ENCODE measurements around the gene PTRH2. TPM values are rescaled to one million over a fixed set of nuclear protein-coding genes. Genes with fewer than 3 reads are reported as not detected.

Gene PTRH2
- total and polyA plus RNA-seq, 2 of the 8 experiments (the other 6 are each of a cell fraction or from before 2014, with no cell fraction given), result 39.4 to 43.2 TPM

DNA sequence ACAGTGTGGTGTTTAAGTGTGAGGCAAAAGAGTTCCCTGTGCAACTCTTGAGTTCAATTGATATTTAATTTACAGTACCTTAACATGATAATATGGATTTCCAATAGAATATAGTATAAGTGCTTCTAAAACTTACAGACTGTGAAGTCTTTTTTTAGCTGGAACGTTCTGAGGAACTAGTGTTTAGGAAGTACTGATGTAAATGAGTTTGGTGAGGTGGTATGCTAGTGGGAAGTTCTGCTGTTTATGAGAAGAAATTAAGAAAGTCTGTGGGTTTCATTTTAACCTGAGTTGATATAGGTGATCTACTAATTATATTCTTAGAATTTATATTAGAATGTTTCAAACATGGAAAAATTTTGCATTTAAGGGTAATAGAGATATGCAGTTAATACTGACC lies 32.0 kb downstream of the PTRH2 start:
- Histone ChIP-seq H3K23ac (ENCODE audit: insufficient read length) (no peak overlapping the region), H3K14ac (ENCODE audit: insufficient read length) (no peak overlapping the region), H3K4ac (replicated peaks; ENCODE audit: insufficient read length, low read depth, low read length) (no peak overlapping the region), H3K4me1 (replicated peaks in 1 of 4; ENCODE audit: control insufficient read depth in 3 of 4, insufficient read depth in 4 of 4, low read length in 3 of 4) (no peaks in the 10 kb centered on the region), H3K9ac (replicated peaks in 1 of 4; ENCODE audit: extremely low read depth in 1 of 4, low read depth in 3 of 4, low read length in 3 of 4) (no peak overlapping the region), H2AK5ac (ENCODE audit: low read depth, low read length) (no peak overlapping the region), H3K79me2 (ENCODE audit: control insufficient read depth in 1 of 2, insufficient read depth in 2 of 2, low read length in 2 of 2) (no peaks in the 10 kb centered on the region), H3K36me3 (ENCODE audit: control insufficient read depth in 2 of 4, insufficient read depth in 4 of 4, low read length in 3 of 4) (peaks cover 12 to 91% (median 62%) of the 10 kb centered on the region in 4 experiments), H3K4me3 (ENCODE audit: extremely low read depth in 1 of 4, insufficient read depth in 2 of 4, low read depth in 3 of 4, low read length in 4 of 4) (no peak overlapping the region), H4K20me1 (replicated peaks in 1 of 2; ENCODE audit: control insufficient read depth in 1 of 2, insufficient read depth in 2 of 2, low read length in 2 of 2) (peaks cover 2% of the 10 kb centered on the region in 2 experiments), H3K27me3 (replicated peaks in 1 of 4; ENCODE audit: control insufficient read depth in 3 of 4, extremely low read depth in 1 of 4, insufficient read depth in 3 of 4, low read length in 3 of 4) (no peaks in the 10 kb centered on the region), H2BK120ac (replicated peaks; ENCODE audit: low read depth, low read length) (no peak overlapping the region), H3K9me3 (ENCODE audit: insufficient read depth in 2 of 2, low read depth in 1 of 2, low read length in 1 of 2) (no peaks in the 10 kb centered on the region), H4K8ac (ENCODE audit: extremely low read depth, insufficient read depth, low read length) (no peak overlapping the region), H2BK15ac (ENCODE audit: low read length) (no peak overlapping the region), H2BK12ac (ENCODE audit: low read depth, low read length) (no peak overlapping the region), H2AFZ (ENCODE audit: low read length) (no peak overlapping the region), H4K5ac (ENCODE audit: insufficient read length, low read depth, low read length) (no peak overlapping the region), H3K18ac (ENCODE audit: extremely low read depth, low read length) (no peak overlapping the region), H3K56ac (replicated peaks; ENCODE audit: insufficient read length, low read depth, low read length) (no peak overlapping the region), H3K79me1 (ENCODE audit: low read depth, low read length) (no peaks in the 10 kb centered on the region), H2BK5ac (ENCODE audit: low read depth, low read length) (no peak overlapping the region), H3K27ac (ENCODE audit: low read depth, low read length) (no peak overlapping the region), H3K4me2 (ENCODE audit: insufficient read depth in 1 of 2, low read depth in 2 of 2, low read length in 2 of 2) (no peak overlapping the region), H2BK20ac (ENCODE audit: low read length) (no peak overlapping the region), H3K23me2 (ENCODE audit: low read depth, low read length) (no peaks in the 10 kb centered on the region), H4K91ac (replicated peaks; ENCODE audit: insufficient read length, low read length) (no peak overlapping the region)
- ChIA-PET CTCF (ENCODE audit: partially characterized antibody) (interaction anchor here (0.5 to 1.2 kb wide), 2 partner anchors 12 to 510 kb away, joined by 3 to 4 read pairs; no protein-coding TSS in a partner anchor), POLR2A (ENCODE audit: partially characterized antibody) (interaction anchor here (1.1 kb wide), 1 partner anchor 56 kb away, joined by 3 read pairs; the partner anchor contains the start of gene CLTC)
- DNase-seq (ENCODE audit: low read depth in 1 of 2, low spot score in 2 of 2), result no peak
- FAIRE-seq, result no peak
- WGBS, 2 experiments (ENCODE audit: extremely low coverage in 1 of 2, insufficient coverage in 1 of 2, insufficient read length in 1 of 2, insufficient replicate concordance in 2 of 2, low coverage in 1 of 2, low lambda C conversion rate in 2 of 2, missing lambda C conversion rate in 1 of 2), result 87% methylated on average over 1 of the region's 1 CpG; no CpG with 5 or more reads in 1 of the 2 experiments
- TF ChIP-seq SP4 (IDR thresholded peaks at IDR 0.05; ENCODE audit: low read length), result no peak
- no peak for TF ChIP-seq PHF8 (conservative IDR thresholded peaks at IDR 0.05; ENCODE audit: low read depth, low read length)
- TF ChIP-seq, protein P1, sequence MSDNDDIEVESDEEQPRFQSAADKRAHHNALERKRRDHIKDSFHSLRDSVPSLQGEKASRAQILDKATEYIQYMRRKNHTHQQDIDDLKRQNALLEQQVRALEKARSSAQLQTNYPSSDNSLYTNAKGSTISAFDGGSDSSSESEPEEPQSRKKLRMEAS (IDR thresholded peaks at IDR 0.05), result no peak
- TF ChIP-seq, protein P2, sequence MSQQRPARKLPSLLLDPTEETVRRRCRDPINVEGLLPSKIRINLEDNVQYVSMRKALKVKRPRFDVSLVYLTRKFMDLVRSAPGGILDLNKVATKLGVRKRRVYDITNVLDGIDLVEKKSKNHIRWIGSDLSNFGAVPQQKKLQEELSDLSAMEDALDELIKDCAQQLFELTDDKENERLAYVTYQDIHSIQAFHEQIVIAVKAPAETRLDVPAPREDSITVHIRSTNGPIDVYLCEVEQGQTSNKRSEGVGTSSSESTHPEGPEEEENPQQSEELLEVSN (IDR thresholded peaks at IDR 0.05), result no peak
- TF ChIP-seq EGR1 (IDR thresholded peaks at IDR 0.05; ENCODE audit: borderline replicate concordance, low read depth, low read length), result no peak
- TF ChIP-seq KDM5A (IDR thresholded peaks at IDR 0.05; ENCODE audit: low read length), result no peak
- TF ChIP-seq KDM1A (IDR thresholded peaks at IDR 0.05; ENCODE audit: borderline replicate concordance, low read length), result no peak
- TF ChIP-seq MAFK (IDR thresholded peaks at IDR 0.05; ENCODE audit: low read depth, low read length), result no peak
- no peak for TF ChIP-seq GTF2F1 (IDR thresholded peaks at IDR 0.05; ENCODE audit: borderline replicate concordance, low read depth, low read length)
- no peak for TF ChIP-seq SUZ12 (IDR thresholded peaks at IDR 0.05; ENCODE audit: low read length)
- TF ChIP-seq EP300 (IDR thresholded peaks at IDR 0.05; ENCODE audit: borderline replicate concordance in 1 of 2, low read depth in 2 of 2, low read length in 2 of 2), result no peak
- TF ChIP-seq, protein P3, sequence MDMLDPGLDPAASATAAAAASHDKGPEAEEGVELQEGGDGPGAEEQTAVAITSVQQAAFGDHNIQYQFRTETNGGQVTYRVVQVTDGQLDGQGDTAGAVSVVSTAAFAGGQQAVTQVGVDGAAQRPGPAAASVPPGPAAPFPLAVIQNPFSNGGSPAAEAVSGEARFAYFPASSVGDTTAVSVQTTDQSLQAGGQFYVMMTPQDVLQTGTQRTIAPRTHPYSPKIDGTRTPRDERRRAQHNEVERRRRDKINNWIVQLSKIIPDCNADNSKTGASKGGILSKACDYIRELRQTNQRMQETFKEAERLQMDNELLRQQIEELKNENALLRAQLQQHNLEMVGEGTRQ (IDR thresholded peaks at IDR 0.05; ENCODE audit: low read length), result no peak

All from H1 (cell line).